SJSA1 (cell line): ENCODE results near the gene CCDC81. TPM values are rescaled to one million over a fixed set of nuclear protein-coding genes. Genes with fewer than 3 reads are reported as not detected.
"Not testable (repeated sequence)": the region's sequence is repeated elsewhere in the genome, so short reads cannot be mapped to it uniquely, and the experiment has no call there.

ENCODE experiments used
- DNase-seq, 2 experiments: peaks; one replicate each; pipeline ENCODE4 v3.0.0-alpha.2; 2015 to 2020; ENCODE audit warnings: low spot score in 2 of 2, low read depth in 1 of 2
- H3K27ac ChIP-seq: fragments of 250-450 bp; sonication (Bioruptor Pico); 2 replicates; pipeline ENCODE4 v1.5.1; 2020; ENCODE audit warnings: mild to moderate bottlenecking, moderate library complexity
- H3K27me3 ChIP-seq: fragments of 250-450 bp; sonication (Bioruptor Pico); replicated peaks from 2 replicates; pipeline ENCODE4 v1.5.1; 2020; ENCODE audit warnings: mild to moderate bottlenecking, moderate library complexity
- H3K36me3 ChIP-seq: fragments of 250-450 bp; sonication (Bioruptor Pico); 2 replicates; pipeline ENCODE4 v1.5.1; 2020; ENCODE audit warnings: mild to moderate bottlenecking
- H3K4me1 ChIP-seq: fragments of 250-450 bp; sonication (Bioruptor Pico); replicated peaks from 2 replicates; pipeline ENCODE4 v1.6.1; 2021; ENCODE audit warnings: mild to moderate bottlenecking
- H3K4me3 ChIP-seq: fragments of 250-450 bp; sonication (Bioruptor Pico); 2 replicates; pipeline ENCODE4 v1.5.1; 2020; ENCODE audit warnings: mild to moderate bottlenecking
- H3K9me3 ChIP-seq: fragments of 250-450 bp; sonication (Bioruptor Pico); replicated peaks from 2 replicates; pipeline ENCODE4 v1.5.1; 2020; ENCODE audit warnings: mild to moderate bottlenecking
- total RNA-seq: library from RNA; depleted of rRNA; stranded (reverse); fragments of >200 nt; shearing (Covaris generic); gene quantifications from 2 replicates; pipeline ENCODE4 v1.2.3, GENCODE V29; 2014; rRNA removed

CCDC81 gene
- total RNA-seq: 18.2 and 37.4 TPM in 2 replicates

GRCh38 chr11:86374586-86374985, at the start of gene CCDC81:
Gene CCDC81 (plus strand): TSS chr11:86374887. CDS start chr11:86375164, 277 bp downstream.
- no peak for DNase-seq

GRCh38 chr11:86335131-86335767, 39.4 kb upstream of the CCDC81 start:
- peaks cover 6% of the 10 kb centered on the region; the same call in 1 of the 2 replicates for H3K36me3 ChIP-seq
- no peak for DNase-seq
- no peaks in the 10 kb centered on the region for H3K9me3 ChIP-seq
- H3K27ac ChIP-seq: no peak overlapping the region
- no peaks in the 10 kb centered on the region for H3K4me1 ChIP-seq
- no peaks in the 10 kb centered on the region for H3K27me3 ChIP-seq
- H3K4me3 ChIP-seq: no peak overlapping the region

More at GRCh38 chr11:86374586-86374985, at the start of gene CCDC81:
- Histone ChIP-seq H3K4me1 (no peaks in the 10 kb centered on the region), H3K36me3 (no peaks in the 10 kb centered on the region), H3K27ac (no peak within 1 kb of the TSS), H3K27me3 (no peaks in the 10 kb centered on the region), H3K9me3 (no peaks in the 10 kb centered on the region), H3K4me3 (no peak within 1 kb of the TSS)

- H3K27ac ChIP-seq: no peak overlapping the region
- H3K9me3 ChIP-seq: no peaks in the 10 kb centered on the region
- H3K4me3 ChIP-seq: no peak overlapping the region
- peaks cover 6% of the 10 kb centered on the region; the same call in 1 of the 2 replicates for H3K36me3 ChIP-seq
- H3K4me1 ChIP-seq: no peaks in the 10 kb centered on the region
- DNase-seq: no peak
- no peaks in the 10 kb centered on the region for H3K27me3 ChIP-seq
Observed at GRCh38 chr11:86337227-86337626, 37.5 kb upstream of the CCDC81 start.

- Histone ChIP-seq H3K4me3 (no peak overlapping the region), H3K9me3 (no peaks in the 10 kb centered on the region), H3K27me3 (no peaks in the 10 kb centered on the region), H3K27ac (no peak overlapping the region), H3K36me3 (peaks cover 6% of the 10 kb centered on the region; the same call in 1 of the 2 replicates), H3K4me1 (no peaks in the 10 kb centered on the region)
- DNase-seq: no peak
Observed at GRCh38 chr11:86341382-86341781, 33.3 kb upstream of the CCDC81 start.

GRCh38 chr11:86346513-86346912, 28.2 kb upstream of the CCDC81 start:
- H3K4me1 ChIP-seq: no peaks in the 10 kb centered on the region
- no peaks in the 10 kb centered on the region for H3K9me3 ChIP-seq
- H3K27me3 ChIP-seq: no peaks in the 10 kb centered on the region
- no peak overlapping the region for H3K27ac ChIP-seq
- no peak for DNase-seq
- no peak overlapping the region for H3K4me3 ChIP-seq
- H3K36me3 ChIP-seq: no peaks in the 10 kb centered on the region

- no peaks in the 10 kb centered on the region for H3K27me3 ChIP-seq
- H3K9me3 ChIP-seq: no peaks in the 10 kb centered on the region
- no peak overlapping the region for H3K27ac ChIP-seq
- no peak for DNase-seq
- no peak overlapping the region for H3K4me3 ChIP-seq
- no peaks in the 10 kb centered on the region for H3K4me1 ChIP-seq
- H3K36me3 ChIP-seq: no peaks in the 10 kb centered on the region
Observed at GRCh38 chr11:86355256-86355655, 19.4 kb upstream of the CCDC81 start.

GRCh38 chr11:86357412-86357811, 17.3 kb upstream of the CCDC81 start:
- not testable (repeated sequence) for H3K27ac ChIP-seq, H3K9me3 ChIP-seq, H3K4me3 ChIP-seq, DNase-seq, H3K4me1 ChIP-seq, H3K36me3 ChIP-seq, H3K27me3 ChIP-seq

GRCh38 chr11:86358720-86359119, 16.0 kb upstream of the CCDC81 start:
- H3K36me3 ChIP-seq: no peaks in the 10 kb centered on the region
- no peak for DNase-seq
- no peaks in the 10 kb centered on the region for H3K4me1 ChIP-seq
- H3K4me3 ChIP-seq: no peak overlapping the region
- H3K9me3 ChIP-seq: no peaks in the 10 kb centered on the region
- H3K27ac ChIP-seq: no peak overlapping the region
- H3K27me3 ChIP-seq: no peaks in the 10 kb centered on the region

- Histone ChIP-seq H3K4me1 (no peaks in the 10 kb centered on the region), H3K27ac (no peak overlapping the region), H3K27me3 (no peaks in the 10 kb centered on the region), H3K4me3 (no peak overlapping the region), H3K9me3 (no peaks in the 10 kb centered on the region), H3K36me3 (no peaks in the 10 kb centered on the region)
- peak in 1 of 2 experiments; percentile 10 for DNase-seq
Observed at GRCh38 chr11:86360775-86361395, 13.8 kb upstream of the CCDC81 start.

GRCh38 chr11:86363424-86363823, 11.3 kb upstream of the CCDC81 start:
- no peak overlapping the region for H3K27ac ChIP-seq
- no peak for DNase-seq
- H3K4me3 ChIP-seq: no peak overlapping the region
- no peaks in the 10 kb centered on the region for H3K27me3 ChIP-seq
- no peaks in the 10 kb centered on the region for H3K4me1 ChIP-seq
- H3K9me3 ChIP-seq: no peaks in the 10 kb centered on the region
- H3K36me3 ChIP-seq: no peaks in the 10 kb centered on the region

- H3K36me3 ChIP-seq: no peaks in the 10 kb centered on the region
- no peaks in the 10 kb centered on the region for H3K9me3 ChIP-seq
- no peak for DNase-seq
- H3K4me3 ChIP-seq: no peak overlapping the region
- H3K27me3 ChIP-seq: no peaks in the 10 kb centered on the region
- no peak overlapping the region for H3K27ac ChIP-seq
- no peaks in the 10 kb centered on the region for H3K4me1 ChIP-seq
Observed at GRCh38 chr11:86365546-86365945, 9.1 kb upstream of the CCDC81 start.

GRCh38 chr11:86369668-86370067, 5.0 kb upstream of the CCDC81 start:
- Histone ChIP-seq H3K4me1 (no peaks in the 10 kb centered on the region), H3K27me3 (no peaks in the 10 kb centered on the region), H3K9me3 (no peaks in the 10 kb centered on the region), H3K27ac (no peak overlapping the region), H3K36me3 (no peaks in the 10 kb centered on the region), H3K4me3 (no peak overlapping the region)
- DNase-seq: no peak

GRCh38 chr11:86370171-86370570, 4.5 kb upstream of the CCDC81 start:
- Histone ChIP-seq H3K4me3 (no peak overlapping the region), H3K27me3 (no peaks in the 10 kb centered on the region), H3K36me3 (no peaks in the 10 kb centered on the region), H3K9me3 (no peaks in the 10 kb centered on the region), H3K4me1 (no peaks in the 10 kb centered on the region), H3K27ac (no peak overlapping the region)
- DNase-seq: no peak

GRCh38 chr11:86370922-86371594, 3.6 kb upstream of the CCDC81 start:
- Histone ChIP-seq H3K4me1 (no peaks in the 10 kb centered on the region), H3K36me3 (no peaks in the 10 kb centered on the region), H3K27me3 (no peaks in the 10 kb centered on the region), H3K27ac (no peak overlapping the region), H3K9me3 (no peaks in the 10 kb centered on the region), H3K4me3 (no peak overlapping the region)
- DNase-seq: no peak
